Upper lobe of left lung (tissue), 6 donors: ENCODE measurements around the gene SEMA7A. TPM values are rescaled to one million over a fixed set of nuclear protein-coding genes. Genes with fewer than 3 reads are reported as not detected.
"Not testable (repeated sequence)": the region's sequence is repeated elsewhere in the genome, so short reads cannot be mapped to it uniquely, and the experiment has no call there.

Experiments
- ATAC-seq, 2 donors: fragments of 200-7000 bp; cut with Tn5 transposase; one replicate each; pipeline ENCODE4 v1.9.1; 2022; ENCODE audit warnings: mild to moderate bottlenecking in 2 of 2, moderate library complexity in 2 of 2; ENCODE audit not compliant: low FRiP score in 2 of 2
- DNase-seq, 2 donors: peaks; one replicate each; pipeline ENCODE4 v3.0.0-alpha.2; 2019 to 2020
- H3K27ac ChIP-seq, 4 donors: fragments of 200-600 bp; sonication (generic); one replicate each; pipeline ENCODE4 v1.5.1; 2016 to 2019
- H3K27me3 ChIP-seq, 4 donors: fragments of 200-600 bp; sonication (generic); one replicate each; pipeline ENCODE4 v1.5.1; 2017 to 2019
- H3K36me3 ChIP-seq, 4 donors: fragments of 200-600 bp; sonication (generic); one replicate each; pipeline ENCODE4 v1.5.1; 2016 to 2019
- H3K4me1 ChIP-seq, 4 donors: fragments of 200-600 bp; sonication (generic); one replicate each; pipeline ENCODE4 v1.5.1; 2018 to 2019
- H3K4me3 ChIP-seq, 4 donors: fragments of 200-600 bp; sonication (generic); one replicate each; pipeline ENCODE4 v1.5.1; 2017 to 2019; ENCODE audit warnings: mild to moderate bottlenecking in 2 of 4, moderate library complexity in 1 of 4
- H3K9me3 ChIP-seq, 4 donors: fragments of 200-600 bp; sonication (generic); one replicate each; pipeline ENCODE4 v1.5.1; 2018 to 2019
- EP300 ChIP-seq, 4 donors: sonication (generic); formaldehyde crosslinking; IDR thresholded peaks; one replicate each; pipeline ENCODE4 v1.5.1; 2017; ENCODE audit warnings: antibody characterized with exemption in 4 of 4, control low read depth in 2 of 4
- POLR2A ChIP-seq, 4 donors: fragments of 450-650 bp; IDR thresholded peaks; one replicate each; pipeline ENCODE4 v1.5.1; 2016 to 2017; ENCODE audit warnings: antibody characterized with exemption in 4 of 4, mild to moderate bottlenecking in 2 of 4
- POLR2AphosphoS5 ChIP-seq, 2 donors: sonication (generic); formaldehyde crosslinking; IDR thresholded peaks; one replicate each; pipeline ENCODE4 v1.5.1; 2017; ENCODE audit warnings: antibody characterized with exemption in 2 of 2
- WGBS, 2 donors: methylation state at CpG; one replicate each; pipeline ENCODE4 v1.1.5; 2017 to 2018; 5-methylcytosine and 5-hydroxymethylcytosine counted together
- total RNA-seq, 6 donors: library from RNA; depleted of rRNA in 4 of 6; stranded (reverse); fragments of >200 nt in 4 of 6; gene quantifications; one replicate each; pipeline versions ENCODE4 v1.1.0 to v1.2.1, GENCODE V29; 2016 to 2021
- TF ChIP-seq, protein P1 (sequence below), 6 experiments: fragments of 450-650 bp in 4 of 6; fragments of 200-600 bp in 2 of 6; sonication (generic) in 2 of 6; IDR thresholded peaks; one replicate each; pipeline ENCODE4 v1.5.1; 2016 to 2019; ENCODE audit warnings: antibody characterized with exemption in 6 of 6
- donor health status: DM: no; HTN: no; CAD: no; lungs with moderate emphysema.
- donor health status: DM: no; HTN: yes; CAD: no; lungs with severe emphysema.

The SEMA7A gene
- total RNA-seq, 6 donors from 2014 or later, result 1.0 to 9.1 (median 5.3) TPM

- Histone ChIP-seq H3K36me3 (no peaks in the 10 kb centered on the region), H3K27ac (no peak overlapping the region), H3K4me3 (no peak overlapping the region), H3K27me3 (no peaks in the 10 kb centered on the region), H3K9me3 (no peaks in the 10 kb centered on the region), H3K4me1 (peaks cover 0 to 15% (median 9%) of the 10 kb centered on the region in 4 donors)
- ATAC-seq (no peak), DNase-seq (no peak)
- TF ChIP-seq POLR2AphosphoS5 (IDR thresholded peaks at IDR 0.05) (no peak), POLR2A (IDR thresholded peaks at IDR 0.05) (no peak), EP300 (IDR thresholded peaks at IDR 0.05) (no peak)
- TF ChIP-seq, protein P1, sequence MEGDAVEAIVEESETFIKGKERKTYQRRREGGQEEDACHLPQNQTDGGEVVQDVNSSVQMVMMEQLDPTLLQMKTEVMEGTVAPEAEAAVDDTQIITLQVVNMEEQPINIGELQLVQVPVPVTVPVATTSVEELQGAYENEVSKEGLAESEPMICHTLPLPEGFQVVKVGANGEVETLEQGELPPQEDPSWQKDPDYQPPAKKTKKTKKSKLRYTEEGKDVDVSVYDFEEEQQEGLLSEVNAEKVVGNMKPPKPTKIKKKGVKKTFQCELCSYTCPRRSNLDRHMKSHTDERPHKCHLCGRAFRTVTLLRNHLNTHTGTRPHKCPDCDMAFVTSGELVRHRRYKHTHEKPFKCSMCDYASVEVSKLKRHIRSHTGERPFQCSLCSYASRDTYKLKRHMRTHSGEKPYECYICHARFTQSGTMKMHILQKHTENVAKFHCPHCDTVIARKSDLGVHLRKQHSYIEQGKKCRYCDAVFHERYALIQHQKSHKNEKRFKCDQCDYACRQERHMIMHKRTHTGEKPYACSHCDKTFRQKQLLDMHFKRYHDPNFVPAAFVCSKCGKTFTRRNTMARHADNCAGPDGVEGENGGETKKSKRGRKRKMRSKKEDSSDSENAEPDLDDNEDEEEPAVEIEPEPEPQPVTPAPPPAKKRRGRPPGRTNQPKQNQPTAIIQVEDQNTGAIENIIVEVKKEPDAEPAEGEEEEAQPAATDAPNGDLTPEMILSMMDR (IDR thresholded peaks at IDR 0.05), result no peak
- 92 to 94% methylated on average over 7 of the region's 7 CpGs for WGBS, 2 donors
Observed at GRCh38 chr15:74392902-74393301, 40.9 kb downstream of the SEMA7A start.

DNA sequence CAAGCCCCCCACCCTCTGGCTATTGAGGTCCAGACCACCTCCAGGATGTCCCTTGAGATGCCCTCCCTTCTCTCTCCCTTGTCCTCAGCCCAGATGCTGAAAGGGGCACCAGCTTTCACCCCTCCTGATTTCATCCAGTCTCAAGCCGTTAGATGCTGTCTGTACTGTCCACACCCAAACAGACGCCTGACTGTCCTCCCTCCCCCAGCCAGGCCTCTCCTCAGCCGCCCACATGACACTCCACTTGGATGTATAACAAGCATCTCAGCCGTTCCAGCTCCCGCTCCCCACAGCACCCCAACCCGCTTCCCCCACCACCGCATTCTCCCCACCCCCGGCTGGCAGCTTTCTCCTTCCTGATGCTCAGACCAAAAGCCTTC lies 41.3 kb downstream of the SEMA7A start:
- TF ChIP-seq POLR2AphosphoS5 (IDR thresholded peaks at IDR 0.05) (no peak), EP300 (IDR thresholded peaks at IDR 0.05) (no peak), POLR2A (IDR thresholded peaks at IDR 0.05) (no peak)
- TF ChIP-seq, protein P1 (IDR thresholded peaks at IDR 0.05), result no peak
- no peak overlapping the region for H3K27ac ChIP-seq
- H3K4me1 ChIP-seq, result peaks cover 0 to 15% (median 9%) of the 10 kb centered on the region in 4 donors
- H3K4me3 ChIP-seq, result no peak overlapping the region
- no peak for ATAC-seq
- no peaks in the 10 kb centered on the region for H3K36me3 ChIP-seq
- DNase-seq, result no peak
- WGBS, 2 donors, result 37 to 74% methylated on average over 8 of the region's 8 CpGs
- H3K27me3 ChIP-seq, result no peaks in the 10 kb centered on the region
- H3K9me3 ChIP-seq, result no peaks in the 10 kb centered on the region

GRCh38 chr15:74391582-74392450 lies 41.9 kb downstream of the SEMA7A start:
- ATAC-seq, result no peak
- WGBS, 2 donors, result 78 to 83% methylated on average over 9 of the region's 9 CpGs
- TF ChIP-seq POLR2AphosphoS5 (IDR thresholded peaks at IDR 0.05) (no peak), EP300 (IDR thresholded peaks at IDR 0.05) (no peak)

DNA sequence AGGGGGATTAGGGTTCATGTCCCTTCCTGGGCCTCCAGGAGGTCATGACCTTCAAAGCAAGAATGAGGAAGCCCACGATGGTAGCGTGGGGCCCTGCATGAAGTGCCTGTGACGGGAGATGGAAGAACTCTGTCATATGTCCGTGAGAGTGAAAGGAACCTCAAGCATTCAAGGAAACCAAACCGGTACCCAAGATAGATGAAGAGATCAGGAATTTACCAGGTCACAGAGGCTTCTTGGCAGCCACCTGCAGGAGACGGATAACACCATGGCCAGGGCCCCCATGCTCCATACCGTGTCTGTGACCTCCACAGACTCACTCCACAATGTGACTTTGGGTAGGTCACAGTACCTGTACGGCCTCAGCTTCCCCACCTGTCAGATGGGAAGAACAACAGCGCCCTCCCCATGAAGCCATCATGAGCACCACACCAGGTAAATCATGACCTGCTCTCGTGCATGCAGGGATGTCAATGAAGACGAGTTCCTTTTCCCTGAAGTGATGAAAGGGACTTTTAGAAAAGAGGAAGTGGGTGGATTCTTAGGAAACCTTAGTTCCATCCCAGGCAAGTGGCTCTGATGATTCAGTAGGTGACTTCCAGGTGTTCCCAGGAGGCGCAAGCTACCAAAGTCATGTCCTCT lies 43.0 kb downstream of the SEMA7A start:
- H3K4me1 ChIP-seq, result peaks cover 9 to 24% (median 19%) of the 10 kb centered on the region in 4 donors
- H3K4me3 ChIP-seq, result no peak overlapping the region
- TF ChIP-seq POLR2AphosphoS5 (IDR thresholded peaks at IDR 0.05) (no peak), EP300 (IDR thresholded peaks at IDR 0.05) (no peak), POLR2A (IDR thresholded peaks at IDR 0.05) (no peak)
- TF ChIP-seq, protein P1 (IDR thresholded peaks at IDR 0.05), result no peak
- no peaks in the 10 kb centered on the region for H3K36me3 ChIP-seq
- H3K27me3 ChIP-seq, result no peaks in the 10 kb centered on the region
- DNase-seq, result no peak
- no peaks in the 10 kb centered on the region for H3K9me3 ChIP-seq
- H3K27ac ChIP-seq, result no peak overlapping the region
- WGBS, 2 donors, result 74 to 75% methylated on average over 12 of the region's 12 CpGs
- ATAC-seq, result no peak

More at GRCh38 chr15:74391582-74392450, 41.9 kb downstream of the SEMA7A start:
- DNase-seq, result no peak
- H3K27ac ChIP-seq, result no peak overlapping the region
- peaks cover 0 to 15% (median 9%) of the 10 kb centered on the region in 4 donors for H3K4me1 ChIP-seq
- H3K36me3 ChIP-seq, result no peaks in the 10 kb centered on the region
- no peak overlapping the region for H3K4me3 ChIP-seq
- H3K9me3 ChIP-seq, result no peaks in the 10 kb centered on the region
- H3K27me3 ChIP-seq, result no peaks in the 10 kb centered on the region

DNA sequence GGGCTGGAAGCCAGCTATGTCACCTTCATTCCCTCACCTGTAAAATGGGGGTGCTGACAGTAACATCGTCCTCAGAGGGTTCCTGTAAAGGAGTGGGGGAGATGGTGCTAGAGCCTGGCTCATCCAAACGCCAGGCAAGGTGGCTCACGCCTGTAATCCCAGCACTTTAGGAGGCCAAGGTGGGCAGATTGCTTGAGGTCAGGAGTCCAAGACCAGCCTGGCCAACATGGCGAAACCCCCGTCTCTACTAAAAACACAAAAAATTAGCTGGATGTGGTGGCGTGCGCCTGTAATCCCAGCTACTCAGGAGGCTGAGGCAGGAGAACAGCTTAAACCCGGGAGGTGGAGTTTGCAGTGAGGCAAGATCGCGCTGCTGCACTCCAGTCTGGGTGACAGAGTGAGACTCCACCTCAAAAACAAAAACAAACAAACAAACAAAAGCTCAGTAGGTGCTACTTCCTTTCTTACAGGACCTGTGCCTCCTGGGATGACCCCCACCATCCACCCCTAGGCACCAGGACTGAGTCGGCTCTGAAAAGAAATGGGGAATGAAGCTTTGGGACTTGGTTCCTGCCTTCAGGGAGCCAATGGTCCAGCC lies 43.6 kb downstream of the SEMA7A start:
- not testable (repeated sequence) for H3K27me3 ChIP-seq, ATAC-seq, DNase-seq, H3K4me3 ChIP-seq, H3K9me3 ChIP-seq, H3K36me3 ChIP-seq
- WGBS, 2 donors, result 94% methylated on average over 11 of the region's 11 CpGs
- Histone ChIP-seq H3K27ac (peak overlapping the region in 3 of 4 donors; percentile 16 to 55 (median 41)), H3K4me1 (peaks cover 9 to 30% (median 25%) of the 10 kb centered on the region in 4 donors)
